H9 (cell line): ENCODE measurements around the gene NNT. TPM values are rescaled to one million over a fixed set of nuclear protein-coding genes. Genes with fewer than 3 reads are reported as not detected.

Experiments used
- DNase-seq: peaks from one replicate; pipeline ENCODE4 v3.0.0-alpha.2; 2017
- H2AFZ ChIP-seq: one replicate; pipeline ENCODE4 v1.6.1; 2013; ENCODE audit warnings: mild to moderate bottlenecking, low read length, control low read depth, moderate library complexity
- H2AK5ac ChIP-seq: 2 replicates; pipeline ENCODE4 v1.6.1; 2013; ENCODE audit warnings: low read length, control low read depth, mixed read lengths; ENCODE audit not compliant: insufficient read length
- H2BK120ac ChIP-seq: one replicate; pipeline ENCODE4 v1.6.1; 2013; ENCODE audit warnings: low read depth, mild to moderate bottlenecking, low read length, control low read depth, inconsistent platforms; ENCODE audit not compliant: poor library complexity, severe bottlenecking
- H2BK12ac ChIP-seq: 2 replicates; pipeline ENCODE4 v1.6.1; 2013; ENCODE audit warnings: low read length, control low read depth, mixed read lengths, low read depth; ENCODE audit not compliant: insufficient read length
- H2BK15ac ChIP-seq: 2 replicates; pipeline ENCODE4 v1.6.1; 2013; ENCODE audit warnings: low read depth, low read length, control low read depth
- H2BK20ac ChIP-seq: one replicate; pipeline ENCODE4 v1.6.1; 2013; ENCODE audit warnings: low read depth, mild to moderate bottlenecking, low read length, control low read depth, inconsistent platforms; ENCODE audit not compliant: poor library complexity, severe bottlenecking
- H2BK5ac ChIP-seq: 2 replicates; pipeline ENCODE4 v1.6.1; 2013; ENCODE audit warnings: low read length, control low read depth, mixed read lengths; ENCODE audit not compliant: insufficient read length
- H3K14ac ChIP-seq: 2 replicates; pipeline ENCODE4 v1.6.1; 2013; ENCODE audit warnings: low read length, control low read depth; ENCODE audit not compliant: insufficient read depth
- H3K18ac ChIP-seq: 2 replicates; pipeline ENCODE4 v1.6.1; 2013; ENCODE audit warnings: low read depth, mild to moderate bottlenecking, mixed read lengths, low read length, control low read depth; ENCODE audit not compliant: insufficient read length
- H3K23ac ChIP-seq: 2 replicates; pipeline ENCODE4 v1.6.1; 2013; ENCODE audit warnings: low read length, control low read depth, mixed read lengths, low read depth; ENCODE audit not compliant: insufficient read length
- H3K23me2 ChIP-seq: 2 replicates; pipeline ENCODE4 v1.6.1; 2013; ENCODE audit warnings: low read depth, mild to moderate bottlenecking, mixed read lengths, low read length, control low read depth; ENCODE audit not compliant: insufficient read length, poor library complexity, severe bottlenecking
- H3K27ac ChIP-seq: 2 replicates; pipeline ENCODE4 v1.5.1; 2013; ENCODE audit warnings: low read length, control low read depth, mixed read lengths, low read depth; ENCODE audit not compliant: insufficient read length
- H3K27me3 ChIP-seq: 2 replicates; pipeline ENCODE4 v1.6.1; 2013; ENCODE audit warnings: low read length, control low read depth, inconsistent platforms; ENCODE audit not compliant: insufficient read depth
- H3K4ac ChIP-seq: 2 replicates; pipeline ENCODE4 v1.6.1; 2013; ENCODE audit warnings: low read depth, mild to moderate bottlenecking, control low read depth, inconsistent platforms, low read length, moderate library complexity
- H3K4me1 ChIP-seq: 2 replicates; pipeline ENCODE4 v1.6.1; 2013; ENCODE audit warnings: low read length, control low read depth, inconsistent platforms; ENCODE audit not compliant: insufficient read depth
- H3K4me2 ChIP-seq: 2 replicates; pipeline ENCODE4 v1.6.1; 2013; ENCODE audit warnings: low read length, control low read depth, mixed read lengths; ENCODE audit not compliant: insufficient read length, insufficient read depth
- H3K56ac ChIP-seq: 2 replicates; pipeline ENCODE4 v1.6.1; 2013; ENCODE audit warnings: low read depth, mild to moderate bottlenecking, mixed read lengths, low read length, control low read depth; ENCODE audit not compliant: insufficient read length
- H3K79me1 ChIP-seq: 2 replicates; pipeline ENCODE4 v1.6.1; 2013; ENCODE audit warnings: low read depth, mild to moderate bottlenecking, moderate library complexity, low read length, control low read depth, inconsistent platforms; ENCODE audit not compliant: insufficient read depth, poor library complexity, severe bottlenecking
- H3K79me2 ChIP-seq: 2 replicates; pipeline ENCODE4 v1.6.1; 2013; ENCODE audit warnings: low read length, control low read depth, inconsistent platforms; ENCODE audit not compliant: insufficient read depth
- H3K9ac ChIP-seq: 2 replicates; pipeline ENCODE4 v1.6.1; 2013; ENCODE audit warnings: low read length, control low read depth, mixed read lengths; ENCODE audit not compliant: insufficient read length; ENCODE audit errors: extremely low read depth
- H3K9me3 ChIP-seq: one replicate; pipeline ENCODE4 v1.6.1; 2013; ENCODE audit warnings: low read depth, low read length, inconsistent platforms; ENCODE audit not compliant: control insufficient read depth
- H3T11ph ChIP-seq: one replicate; pipeline ENCODE4 v1.6.1; 2013; ENCODE audit warnings: mild to moderate bottlenecking, low read length, control low read depth, inconsistent platforms
- H4K20me1 ChIP-seq: one replicate; pipeline ENCODE4 v1.6.1; 2013; ENCODE audit not compliant: control insufficient read depth, insufficient read length, insufficient read depth
- H4K5ac ChIP-seq: 2 replicates; pipeline ENCODE4 v1.6.1; 2013; ENCODE audit warnings: low read depth, mild to moderate bottlenecking, mixed read lengths, low read length, control low read depth; ENCODE audit not compliant: insufficient read length
- H4K8ac ChIP-seq: replicated peaks from 2 replicates; pipeline ENCODE4 v1.6.1; 2013; ENCODE audit warnings: low read length, control low read depth, mixed read lengths, low read depth; ENCODE audit not compliant: insufficient read length
- H4K91ac ChIP-seq: 2 replicates; pipeline ENCODE4 v1.6.1; 2013; ENCODE audit warnings: low read depth, mild to moderate bottlenecking, moderate library complexity, mixed read lengths, low read length, control low read depth; ENCODE audit not compliant: insufficient read length
- H3K27ac Mint-ChIP-seq, 3 experiments: 2 replicates in 2 of 3; 3 replicates in 1 of 3; pipeline ENCODE4 v1.8.0; 2020 to 2021; ENCODE audit warnings: mixed read lengths in 3 of 3, mild to moderate bottlenecking in 1 of 3, moderate library complexity in 1 of 3
- H3K27me3 Mint-ChIP-seq: 2 replicates; pipeline ENCODE4 v1.8.0; 2021; ENCODE audit warnings: low read depth, mild to moderate bottlenecking, moderate library complexity, mixed read lengths
- H3K36me3 Mint-ChIP-seq, 3 experiments: 2 replicates in 2 of 3; 3 replicates in 1 of 3; pipeline ENCODE4 v1.8.0; 2020 to 2021; ENCODE audit warnings: low read depth in 3 of 3, mixed read lengths in 3 of 3; ENCODE audit not compliant: insufficient read depth in 1 of 3
- H3K4me1 Mint-ChIP-seq, 2 experiments: 2 replicates each; pipeline ENCODE4 v1.8.0; 2020; ENCODE audit warnings: mixed read lengths in 2 of 2
- H3K4me3 Mint-ChIP-seq, 2 experiments: 2 replicates in 1 of 2; 3 replicates in 1 of 2; pipeline ENCODE4 v1.8.0; 2020 to 2021; ENCODE audit warnings: mild to moderate bottlenecking in 2 of 2, mixed read lengths in 2 of 2, moderate library complexity in 1 of 2
- H3K9me3 Mint-ChIP-seq, 2 experiments: 2 replicates in 1 of 2; 3 replicates in 1 of 2; pipeline ENCODE4 v1.8.0; 2020; ENCODE audit warnings: mild to moderate bottlenecking in 2 of 2, mixed read lengths in 2 of 2, moderate library complexity in 1 of 2
- CTCF ChIP-seq: fragments of 200-600 bp; sonication (generic); conservative IDR thresholded peaks from 3 replicates; pipeline ENCODE4 v1.8.0; 2021; ENCODE audit warnings: antibody characterized with exemption, mild to moderate bottlenecking
- WGBS: extraction: QIAGEN DNeasy Blood & Tissue Kit; methylation state at CpG from one replicate; pipeline ENCODE4 v1.1.7; 2013; ENCODE audit warnings: missing lambda C conversion rate, low lambda C conversion rate, mixed read lengths; ENCODE audit not compliant: insufficient read length; ENCODE audit errors: extremely low coverage; 5-methylcytosine and 5-hydroxymethylcytosine counted together
- total RNA-seq: library from RNA; stranded (reverse); gene quantifications from 2 replicates; pipeline ENCODE4 v1.2.1, GENCODE V29; 2021

The NNT gene
- total RNA-seq, 1 experiment from 2014 or later, result 27.6 TPM

DNA sequence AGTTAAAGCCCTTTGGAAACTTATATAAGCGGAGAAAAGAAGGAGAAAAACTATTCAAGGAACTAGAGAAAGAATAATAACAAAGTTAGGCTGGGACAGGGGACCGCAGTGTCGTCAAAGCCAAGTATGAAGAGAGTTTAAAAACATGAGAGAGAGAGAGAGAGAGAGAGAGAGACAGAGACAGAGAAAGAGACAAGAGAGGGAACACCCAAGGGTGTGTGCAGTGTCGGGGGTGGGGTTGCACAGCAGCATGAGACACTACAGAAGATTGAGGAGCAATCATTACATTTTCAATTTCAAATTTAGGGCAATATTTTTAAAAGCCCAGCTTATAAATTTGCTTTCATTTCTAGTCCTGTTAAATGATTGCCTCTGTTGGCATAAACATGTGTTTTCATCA, 74.3 kb downstream of the NNT start:
- Histone ChIP-seq H3K23me2 (no peaks in the 10 kb centered on the region), H3K4ac (no peak overlapping the region), H3K4me2 (no peak overlapping the region), H4K91ac (no peak overlapping the region), H2AFZ (no peak overlapping the region), H2BK15ac (no peak overlapping the region), H3K23ac (no peak overlapping the region), H3K79me2 (no peaks in the 10 kb centered on the region), H2BK12ac (no peak overlapping the region), H3K14ac (no peak overlapping the region), H2AK5ac (no peak overlapping the region), H3K4me1 (no peaks in the 10 kb centered on the region), H3T11ph (no peak overlapping the region), H3K18ac (no peak overlapping the region), H3K79me1 (no peaks in the 10 kb centered on the region), H2BK20ac (no peak overlapping the region), H4K5ac (no peak overlapping the region), H4K8ac (no peak overlapping the region), H3K27me3 (no peaks in the 10 kb centered on the region), H3K9me3 (no peaks in the 10 kb centered on the region), H2BK5ac (no peak overlapping the region), H2BK120ac (no peak overlapping the region), H3K27ac (no peak overlapping the region), H3K56ac (no peak overlapping the region), H4K20me1 (no peaks in the 10 kb centered on the region), H3K9ac (no peak overlapping the region)
- Mint-ChIP-seq H3K4me3 (no peak overlapping the region), H3K4me1 (no peaks in the 10 kb centered on the region), H3K36me3 (peaks cover 0 to 11% (median 5%) of the 10 kb centered on the region in 3 experiments), H3K27ac (no peak overlapping the region), H3K27me3 (no peaks in the 10 kb centered on the region), H3K9me3 (peaks cover 0 to 6% of the 10 kb centered on the region in 2 experiments; a peak in 2 of 5 replicates)
- no peak for DNase-seq
- no CpG with 5 or more reads among the region's 4 CpGs for WGBS
- no peak for TF ChIP-seq CTCF
